ENCODE data around the gene NSMCE4A. TPM values are rescaled to one million over a fixed set of nuclear protein-coding genes. Genes with fewer than 3 reads are reported as not detected.
"Not testable (repeated sequence)": the region's sequence is repeated elsewhere in the genome, so short reads cannot be mapped to it uniquely, and the experiment has no call there.

Gene NSMCE4A
- total RNA-seq, 2 donors from 2014 or later: 37.0 to 37.4 TPM

DNA sequence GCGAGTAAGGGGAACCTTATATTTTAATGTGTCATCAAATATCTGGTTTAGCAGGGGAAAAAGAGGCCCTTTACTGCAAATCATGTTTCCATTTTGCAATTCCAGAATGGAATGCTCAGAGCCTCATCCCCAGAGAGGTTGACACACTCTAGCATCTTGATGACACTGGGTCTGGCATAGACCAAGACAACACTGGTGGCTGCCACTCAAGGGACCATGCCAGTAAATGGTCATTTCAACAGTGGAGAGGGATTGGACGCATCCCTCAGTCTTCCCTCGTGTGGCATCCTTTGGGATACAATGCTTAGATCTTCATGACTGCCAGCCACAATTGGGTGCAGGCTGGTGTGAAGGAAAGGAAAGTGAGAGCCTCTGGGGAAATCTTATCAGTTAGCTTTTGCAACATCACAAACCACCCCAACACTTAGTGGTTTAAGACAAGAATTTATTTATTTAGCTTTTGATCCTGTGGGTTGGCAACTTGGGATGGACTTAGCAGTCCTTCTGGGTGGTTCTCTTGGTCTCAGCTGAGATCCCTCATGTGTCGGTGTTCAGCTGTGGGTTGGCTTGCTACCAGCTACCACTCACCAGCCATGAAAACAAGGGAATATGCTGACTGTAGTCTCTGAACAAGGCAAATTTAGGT lies 35.5 kb upstream of the NSMCE4A start:
- Mint-ChIP-seq H3K4me3 (no peak overlapping the region), H3K27ac (no peak overlapping the region)
- ATAC-seq: no peak

GRCh38 chr10:122007415-122007814 lies 32.4 kb upstream of the NSMCE4A start:
- Mint-ChIP-seq H3K27me3 (peaks cover 24% of the 10 kb centered on the region), H3K27ac (no peak overlapping the region), H3K36me3 (ENCODE audit: low read depth) (peaks cover 2% of the 10 kb centered on the region), H3K4me1 (no peaks in the 10 kb centered on the region), H3K4me3 (no peak overlapping the region)
- H3K9me3 ChIP-seq (ENCODE audit: control insufficient read depth, low read length, poor library complexity, severe bottlenecking): no peaks in the 10 kb centered on the region
- no peak for DNase-seq
- no peak for ATAC-seq

More for the DNA sequence above, 35.5 kb upstream of the NSMCE4A start:
- H3K4me1 Mint-ChIP-seq: no peaks in the 10 kb centered on the region
- H3K9me3 ChIP-seq (ENCODE audit: control insufficient read depth, low read length, poor library complexity, severe bottlenecking): no peaks in the 10 kb centered on the region
- H3K36me3 Mint-ChIP-seq (ENCODE audit: low read depth): peaks cover 2% of the 10 kb centered on the region
- no peak for DNase-seq
- H3K27me3 Mint-ChIP-seq: peaks cover 40% of the 10 kb centered on the region

DNA sequence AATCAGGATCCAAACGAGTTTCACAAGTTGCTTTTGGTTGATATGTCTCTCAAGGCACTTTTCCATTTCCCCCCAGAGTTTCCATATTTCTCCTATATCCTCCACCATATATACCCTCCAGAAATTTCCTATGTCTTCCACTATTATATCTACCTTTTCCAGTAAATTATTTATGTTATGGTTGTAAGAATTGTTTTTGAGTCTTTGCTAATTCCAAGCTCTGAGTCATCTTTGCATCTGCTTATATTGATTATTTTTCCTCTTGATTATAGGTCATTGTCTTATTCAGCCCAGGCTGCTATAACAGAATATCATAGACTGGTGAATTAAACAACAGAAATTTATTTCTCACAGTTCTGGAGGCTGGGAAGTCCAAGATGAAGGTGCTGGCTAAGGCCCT lies 26.7 kb upstream of the NSMCE4A start:
- H3K9me3 ChIP-seq (ENCODE audit: control insufficient read depth, low read length, poor library complexity, severe bottlenecking): peaks cover 2% of the 10 kb centered on the region
- ATAC-seq (no peak), DNase-seq (no peak)
- H3K27ac Mint-ChIP-seq: no peak overlapping the region
- H3K36me3 Mint-ChIP-seq (ENCODE audit: low read depth): no peaks in the 10 kb centered on the region
- peaks cover 10% of the 10 kb centered on the region for H3K27me3 Mint-ChIP-seq
- H3K4me1 Mint-ChIP-seq: no peaks in the 10 kb centered on the region
- no peak overlapping the region for H3K4me3 Mint-ChIP-seq

DNA sequence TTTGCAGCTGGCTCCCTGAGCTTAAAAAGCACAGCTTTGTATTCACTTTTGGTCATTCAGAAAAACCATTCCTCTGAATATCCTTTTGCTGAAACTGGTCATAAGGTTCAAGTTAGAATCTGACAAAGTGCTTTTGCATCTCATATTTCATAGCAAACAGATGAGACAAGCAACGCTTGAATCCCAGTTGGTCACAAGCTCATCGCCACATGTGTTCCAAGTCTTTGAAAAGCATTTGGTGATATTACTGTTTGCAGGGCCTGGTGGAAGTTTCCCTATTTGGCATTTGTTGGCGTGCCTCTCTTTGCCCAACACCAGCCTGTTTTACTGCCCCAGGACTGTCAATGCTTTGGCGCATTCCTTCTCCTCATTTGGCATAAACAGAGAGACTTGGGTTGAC lies 24.3 kb upstream of the NSMCE4A start:
- Mint-ChIP-seq H3K27ac (no peak overlapping the region), H3K27me3 (peaks cover 28% of the 10 kb centered on the region), H3K4me3 (no peak overlapping the region), H3K36me3 (ENCODE audit: low read depth) (no peaks in the 10 kb centered on the region), H3K4me1 (no peaks in the 10 kb centered on the region)
- no peak for ATAC-seq
- H3K9me3 ChIP-seq (ENCODE audit: control insufficient read depth, low read length, poor library complexity, severe bottlenecking): peaks cover 2% of the 10 kb centered on the region
- no peak for DNase-seq

- H3K4me1 Mint-ChIP-seq: no peaks in the 10 kb centered on the region
- no peak overlapping the region for H3K4me3 Mint-ChIP-seq
Observed at GRCh38 chr10:121998462-121998861, 23.4 kb upstream of the NSMCE4A start.

GRCh38 chr10:121994429-121994941 lies 19.5 kb upstream of the NSMCE4A start:
- no peaks in the 10 kb centered on the region for H3K4me1 Mint-ChIP-seq
- no peaks in the 10 kb centered on the region for H3K36me3 Mint-ChIP-seq (ENCODE audit: low read depth)
- peaks cover 36% of the 10 kb centered on the region for H3K27me3 Mint-ChIP-seq
- no peak overlapping the region for H3K4me3 Mint-ChIP-seq
- H3K27ac Mint-ChIP-seq: no peak overlapping the region
- ATAC-seq: no peak
- DNase-seq: no peak
- H3K9me3 ChIP-seq (ENCODE audit: control insufficient read depth, low read length, poor library complexity, severe bottlenecking): no peaks in the 10 kb centered on the region

More at GRCh38 chr10:121998462-121998861, 23.4 kb upstream of the NSMCE4A start:
- H3K9me3 ChIP-seq (ENCODE audit: control insufficient read depth, low read length, poor library complexity, severe bottlenecking): peaks cover 2% of the 10 kb centered on the region
- ATAC-seq: no peak
- H3K36me3 Mint-ChIP-seq (ENCODE audit: low read depth): no peaks in the 10 kb centered on the region
- H3K27ac Mint-ChIP-seq: no peak overlapping the region
- DNase-seq: no peak
- H3K27me3 Mint-ChIP-seq: peaks cover 36% of the 10 kb centered on the region

DNA sequence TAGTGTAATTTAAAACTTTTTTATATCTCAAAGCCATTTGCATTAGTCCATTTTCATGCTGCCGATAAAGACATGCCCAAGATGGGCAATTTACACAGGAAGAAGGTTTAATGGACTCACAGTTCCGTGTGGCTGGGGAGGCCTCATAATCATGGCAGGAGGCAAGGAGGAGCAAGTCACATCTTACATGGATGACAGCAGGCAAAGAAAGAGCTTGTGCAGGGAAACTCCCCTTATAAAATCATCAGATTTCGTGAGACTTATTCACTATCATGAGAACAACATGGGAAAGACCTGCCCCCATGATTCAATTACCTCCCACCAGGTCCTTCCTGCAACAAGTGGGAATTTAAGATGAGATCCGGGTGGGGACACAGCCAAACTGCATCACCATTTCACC lies 16.7 kb upstream of the NSMCE4A start:
- H3K36me3 Mint-ChIP-seq (ENCODE audit: low read depth); H3K27ac Mint-ChIP-seq; DNase-seq; ATAC-seq; H3K4me3 Mint-ChIP-seq; H3K4me1 Mint-ChIP-seq; H3K9me3 ChIP-seq (ENCODE audit: control insufficient read depth, low read length, poor library complexity, severe bottlenecking): not testable (repeated sequence)
- peaks cover 39% of the 10 kb centered on the region for H3K27me3 Mint-ChIP-seq

- peaks cover 29% of the 10 kb centered on the region for H3K27me3 Mint-ChIP-seq
- DNase-seq: no peak
- H3K9me3 ChIP-seq (ENCODE audit: control insufficient read depth, low read length, poor library complexity, severe bottlenecking): no peaks in the 10 kb centered on the region
- H3K36me3 Mint-ChIP-seq (ENCODE audit: low read depth): no peaks in the 10 kb centered on the region
- ATAC-seq: no peak
- H3K4me3 Mint-ChIP-seq: no peak overlapping the region
- no peak overlapping the region for H3K27ac Mint-ChIP-seq
- no peaks in the 10 kb centered on the region for H3K4me1 Mint-ChIP-seq
Observed at GRCh38 chr10:121990015-121990677, 15.1 kb upstream of the NSMCE4A start.

DNA sequence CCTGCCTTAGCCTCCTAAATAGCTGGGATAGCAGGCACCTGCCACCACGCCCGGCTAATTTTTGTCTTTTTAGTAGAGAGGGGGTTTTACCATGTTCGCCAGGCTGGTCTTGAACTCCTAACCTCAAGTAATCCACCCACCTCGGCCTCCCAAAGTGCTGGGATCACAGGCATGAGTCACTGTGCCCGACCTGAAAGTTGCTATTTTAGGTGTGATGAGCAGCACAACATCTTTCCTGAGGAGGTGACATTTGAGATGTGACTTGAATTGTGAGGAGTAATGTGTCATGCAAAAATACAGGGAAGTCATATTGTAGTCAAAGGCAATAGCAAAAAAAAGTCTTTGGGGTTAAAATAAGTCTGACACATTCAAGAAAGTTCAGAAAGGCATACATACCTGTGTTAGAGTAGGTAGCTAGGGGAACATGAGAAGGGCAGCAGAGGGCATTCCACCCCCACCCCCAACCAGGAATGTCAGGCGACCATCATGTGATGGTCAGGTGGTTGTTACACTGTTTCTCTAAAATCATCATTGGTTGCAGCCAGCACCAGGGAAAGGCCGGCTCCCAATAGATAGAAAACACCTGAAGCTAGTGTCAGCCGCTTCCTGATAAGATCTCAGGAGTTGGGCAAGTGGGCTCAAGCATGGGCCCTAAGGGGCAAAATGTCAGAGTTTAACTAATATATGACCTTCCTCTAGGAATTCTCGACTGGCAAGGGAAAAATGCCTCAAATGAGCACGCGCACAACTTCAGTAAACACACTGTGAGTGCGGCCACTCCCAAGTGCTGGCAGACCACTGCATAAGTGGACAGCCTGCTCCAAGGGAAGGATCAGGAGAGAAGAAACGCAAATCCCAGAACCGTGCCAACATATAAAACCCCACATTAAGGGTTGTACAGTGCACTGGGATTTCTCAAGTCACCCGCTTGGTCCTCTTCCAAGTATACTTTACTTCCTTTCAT lies 13.6 kb upstream of the NSMCE4A start, which contains the start of gene TACC2:
Gene TACC2, plus strand, starts transcription at position 803 of the 964 bp plus-strand sequence. CDS start 32,819 bp downstream, outside the sequence.
- H3K4me1 Mint-ChIP-seq: no peaks in the 10 kb centered on the region
- no peaks in the 10 kb centered on the region for H3K9me3 ChIP-seq (ENCODE audit: control insufficient read depth, low read length, poor library complexity, severe bottlenecking)
- DNase-seq (no peak), ATAC-seq (no peak)
- no peak within 1 kb of the TSS for H3K27ac Mint-ChIP-seq
- no peaks in the 10 kb centered on the region for H3K36me3 Mint-ChIP-seq (ENCODE audit: low read depth)
- no peak within 1 kb of the TSS for H3K4me3 Mint-ChIP-seq
- peaks cover 14% of the 10 kb centered on the region for H3K27me3 Mint-ChIP-seq

- peaks cover 12% of the 10 kb centered on the region for H3K27me3 Mint-ChIP-seq
- ATAC-seq: no peak
- no peaks in the 10 kb centered on the region for H3K4me1 Mint-ChIP-seq
Observed at GRCh38 chr10:121984463-121984862, 9.4 kb upstream of the NSMCE4A start.

DNA sequence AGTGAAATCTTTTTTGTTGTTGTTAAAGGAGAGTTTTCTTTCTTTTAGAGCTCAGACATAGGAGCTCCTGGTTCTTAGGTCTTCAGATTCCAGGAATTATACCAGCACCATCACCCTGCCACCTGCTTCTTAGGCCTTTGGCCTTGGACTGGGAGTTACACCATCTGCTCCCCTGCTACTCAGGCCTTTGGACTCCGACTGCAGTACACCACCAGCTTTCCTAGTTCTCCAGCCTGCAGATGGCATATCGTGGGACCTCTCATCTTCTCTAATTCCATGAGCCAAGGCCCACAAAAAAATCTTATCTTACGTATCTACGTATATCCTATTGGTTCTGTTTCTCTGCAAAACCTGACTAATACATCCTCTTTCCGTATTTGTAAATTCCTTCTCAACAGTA lies 8.8 kb upstream of the NSMCE4A start:
- Mint-ChIP-seq H3K27ac (no peak overlapping the region), H3K4me3 (no peak overlapping the region), H3K36me3 (ENCODE audit: low read depth) (no peaks in the 10 kb centered on the region), H3K27me3 (peaks cover 12% of the 10 kb centered on the region), H3K4me1 (no peaks in the 10 kb centered on the region)
- H3K9me3 ChIP-seq (ENCODE audit: control insufficient read depth, low read length, poor library complexity, severe bottlenecking): no peaks in the 10 kb centered on the region
- DNase-seq (no peak), ATAC-seq (no peak)

More at GRCh38 chr10:121984463-121984862, 9.4 kb upstream of the NSMCE4A start:
- H3K9me3 ChIP-seq (ENCODE audit: control insufficient read depth, low read length, poor library complexity, severe bottlenecking): no peaks in the 10 kb centered on the region
- no peak overlapping the region for H3K4me3 Mint-ChIP-seq
- no peak for DNase-seq
- H3K27ac Mint-ChIP-seq: no peak overlapping the region
- H3K36me3 Mint-ChIP-seq (ENCODE audit: low read depth): no peaks in the 10 kb centered on the region

DNA sequence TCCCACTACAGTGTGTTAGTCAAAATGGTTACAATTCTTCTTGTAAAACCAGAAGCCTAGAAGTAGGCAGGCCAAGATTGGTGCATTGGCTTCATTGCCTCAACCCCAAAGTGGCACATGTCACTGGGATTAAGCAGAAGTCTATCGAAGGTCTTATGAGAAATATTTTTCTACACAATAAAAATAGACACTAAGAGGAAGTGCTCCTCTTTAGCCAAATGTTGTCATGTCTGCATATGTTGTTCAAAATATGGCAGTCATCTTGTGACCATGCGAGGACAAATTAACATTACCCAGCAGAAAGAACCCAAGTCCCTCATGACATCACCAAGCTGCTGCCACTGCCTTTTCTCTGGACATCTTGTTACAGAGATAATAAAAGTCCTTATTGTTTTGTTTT lies 6.3 kb upstream of the NSMCE4A start:
- Mint-ChIP-seq H3K27me3 (no peaks in the 10 kb centered on the region), H3K27ac (no peak overlapping the region), H3K4me3 (no peak overlapping the region), H3K4me1 (no peaks in the 10 kb centered on the region), H3K36me3 (ENCODE audit: low read depth) (no peaks in the 10 kb centered on the region)
- DNase-seq (no peak), ATAC-seq (no peak)
- no peaks in the 10 kb centered on the region for H3K9me3 ChIP-seq (ENCODE audit: control insufficient read depth, low read length, poor library complexity, severe bottlenecking)

- no peaks in the 10 kb centered on the region for H3K27me3 Mint-ChIP-seq
- no peak for DNase-seq
- H3K27ac Mint-ChIP-seq: no peak overlapping the region
- no peaks in the 10 kb centered on the region for H3K36me3 Mint-ChIP-seq (ENCODE audit: low read depth)
- no peaks in the 10 kb centered on the region for H3K9me3 ChIP-seq (ENCODE audit: control insufficient read depth, low read length, poor library complexity, severe bottlenecking)
- no peak overlapping the region for H3K4me3 Mint-ChIP-seq
- ATAC-seq: no peak
- peaks cover 1% of the 10 kb centered on the region for H3K4me1 Mint-ChIP-seq
Observed at GRCh38 chr10:121978511-121978910, 3.5 kb upstream of the NSMCE4A start.
